H9 (cell line): Measurements from ENCODE around the gene NAGLU. TPM values are rescaled to one million over a fixed set of nuclear protein-coding genes. Genes with fewer than 3 reads are reported as not detected.

Experiments
- DNase-seq: peaks from one replicate; pipeline ENCODE4 v3.0.0-alpha.2; 2017
- H2AFZ ChIP-seq: one replicate; pipeline ENCODE4 v1.6.1; 2013; ENCODE audit warnings: mild to moderate bottlenecking, low read length, control low read depth, moderate library complexity
- H2AK5ac ChIP-seq: 2 replicates; pipeline ENCODE4 v1.6.1; 2013; ENCODE audit warnings: low read length, control low read depth, mixed read lengths; ENCODE audit not compliant: insufficient read length
- H2BK120ac ChIP-seq: one replicate; pipeline ENCODE4 v1.6.1; 2013; ENCODE audit warnings: low read depth, mild to moderate bottlenecking, low read length, control low read depth, inconsistent platforms; ENCODE audit not compliant: poor library complexity, severe bottlenecking
- H2BK12ac ChIP-seq: 2 replicates; pipeline ENCODE4 v1.6.1; 2013; ENCODE audit warnings: low read length, control low read depth, mixed read lengths, low read depth; ENCODE audit not compliant: insufficient read length
- H2BK15ac ChIP-seq: 2 replicates; pipeline ENCODE4 v1.6.1; 2013; ENCODE audit warnings: low read depth, low read length, control low read depth
- H2BK20ac ChIP-seq: one replicate; pipeline ENCODE4 v1.6.1; 2013; ENCODE audit warnings: low read depth, mild to moderate bottlenecking, low read length, control low read depth, inconsistent platforms; ENCODE audit not compliant: poor library complexity, severe bottlenecking
- H2BK5ac ChIP-seq: 2 replicates; pipeline ENCODE4 v1.6.1; 2013; ENCODE audit warnings: low read length, control low read depth, mixed read lengths; ENCODE audit not compliant: insufficient read length
- H3K14ac ChIP-seq: 2 replicates; pipeline ENCODE4 v1.6.1; 2013; ENCODE audit warnings: low read length, control low read depth; ENCODE audit not compliant: insufficient read depth
- H3K18ac ChIP-seq: 2 replicates; pipeline ENCODE4 v1.6.1; 2013; ENCODE audit warnings: low read depth, mild to moderate bottlenecking, mixed read lengths, low read length, control low read depth; ENCODE audit not compliant: insufficient read length
- H3K23ac ChIP-seq: 2 replicates; pipeline ENCODE4 v1.6.1; 2013; ENCODE audit warnings: low read length, control low read depth, mixed read lengths, low read depth; ENCODE audit not compliant: insufficient read length
- H3K23me2 ChIP-seq: 2 replicates; pipeline ENCODE4 v1.6.1; 2013; ENCODE audit warnings: low read depth, mild to moderate bottlenecking, mixed read lengths, low read length, control low read depth; ENCODE audit not compliant: insufficient read length, poor library complexity, severe bottlenecking
- H3K27ac ChIP-seq: 2 replicates; pipeline ENCODE4 v1.5.1; 2013; ENCODE audit warnings: low read length, control low read depth, mixed read lengths, low read depth; ENCODE audit not compliant: insufficient read length
- H3K27me3 ChIP-seq: 2 replicates; pipeline ENCODE4 v1.6.1; 2013; ENCODE audit warnings: low read length, control low read depth, inconsistent platforms; ENCODE audit not compliant: insufficient read depth
- H3K4ac ChIP-seq: 2 replicates; pipeline ENCODE4 v1.6.1; 2013; ENCODE audit warnings: low read depth, mild to moderate bottlenecking, control low read depth, inconsistent platforms, low read length, moderate library complexity
- H3K4me1 ChIP-seq: 2 replicates; pipeline ENCODE4 v1.6.1; 2013; ENCODE audit warnings: low read length, control low read depth, inconsistent platforms; ENCODE audit not compliant: insufficient read depth
- H3K4me2 ChIP-seq: 2 replicates; pipeline ENCODE4 v1.6.1; 2013; ENCODE audit warnings: low read length, control low read depth, mixed read lengths; ENCODE audit not compliant: insufficient read length, insufficient read depth
- H3K56ac ChIP-seq: 2 replicates; pipeline ENCODE4 v1.6.1; 2013; ENCODE audit warnings: low read depth, mild to moderate bottlenecking, mixed read lengths, low read length, control low read depth; ENCODE audit not compliant: insufficient read length
- H3K79me1 ChIP-seq: 2 replicates; pipeline ENCODE4 v1.6.1; 2013; ENCODE audit warnings: low read depth, mild to moderate bottlenecking, moderate library complexity, low read length, control low read depth, inconsistent platforms; ENCODE audit not compliant: insufficient read depth, poor library complexity, severe bottlenecking
- H3K79me2 ChIP-seq: 2 replicates; pipeline ENCODE4 v1.6.1; 2013; ENCODE audit warnings: low read length, control low read depth, inconsistent platforms; ENCODE audit not compliant: insufficient read depth
- H3K9ac ChIP-seq: 2 replicates; pipeline ENCODE4 v1.6.1; 2013; ENCODE audit warnings: low read length, control low read depth, mixed read lengths; ENCODE audit not compliant: insufficient read length; ENCODE audit errors: extremely low read depth
- H3K9me3 ChIP-seq: one replicate; pipeline ENCODE4 v1.6.1; 2013; ENCODE audit warnings: low read depth, low read length, inconsistent platforms; ENCODE audit not compliant: control insufficient read depth
- H3T11ph ChIP-seq: one replicate; pipeline ENCODE4 v1.6.1; 2013; ENCODE audit warnings: mild to moderate bottlenecking, low read length, control low read depth, inconsistent platforms
- H4K20me1 ChIP-seq: one replicate; pipeline ENCODE4 v1.6.1; 2013; ENCODE audit not compliant: control insufficient read depth, insufficient read length, insufficient read depth
- H4K5ac ChIP-seq: 2 replicates; pipeline ENCODE4 v1.6.1; 2013; ENCODE audit warnings: low read depth, mild to moderate bottlenecking, mixed read lengths, low read length, control low read depth; ENCODE audit not compliant: insufficient read length
- H4K8ac ChIP-seq: replicated peaks from 2 replicates; pipeline ENCODE4 v1.6.1; 2013; ENCODE audit warnings: low read length, control low read depth, mixed read lengths, low read depth; ENCODE audit not compliant: insufficient read length
- H4K91ac ChIP-seq: 2 replicates; pipeline ENCODE4 v1.6.1; 2013; ENCODE audit warnings: low read depth, mild to moderate bottlenecking, moderate library complexity, mixed read lengths, low read length, control low read depth; ENCODE audit not compliant: insufficient read length
- H3K27ac Mint-ChIP-seq, 3 experiments: 2 replicates in 2 of 3; 3 replicates in 1 of 3; pipeline ENCODE4 v1.8.0; 2020 to 2021; ENCODE audit warnings: mixed read lengths in 3 of 3, mild to moderate bottlenecking in 1 of 3, moderate library complexity in 1 of 3
- H3K27me3 Mint-ChIP-seq: 2 replicates; pipeline ENCODE4 v1.8.0; 2021; ENCODE audit warnings: low read depth, mild to moderate bottlenecking, moderate library complexity, mixed read lengths
- H3K36me3 Mint-ChIP-seq, 3 experiments: 2 replicates in 2 of 3; 3 replicates in 1 of 3; pipeline ENCODE4 v1.8.0; 2020 to 2021; ENCODE audit warnings: low read depth in 3 of 3, mixed read lengths in 3 of 3; ENCODE audit not compliant: insufficient read depth in 1 of 3
- H3K4me1 Mint-ChIP-seq, 2 experiments: 2 replicates each; pipeline ENCODE4 v1.8.0; 2020; ENCODE audit warnings: mixed read lengths in 2 of 2
- H3K4me3 Mint-ChIP-seq, 2 experiments: 2 replicates in 1 of 2; 3 replicates in 1 of 2; pipeline ENCODE4 v1.8.0; 2020 to 2021; ENCODE audit warnings: mild to moderate bottlenecking in 2 of 2, mixed read lengths in 2 of 2, moderate library complexity in 1 of 2
- H3K9me3 Mint-ChIP-seq, 2 experiments: 2 replicates in 1 of 2; 3 replicates in 1 of 2; pipeline ENCODE4 v1.8.0; 2020; ENCODE audit warnings: mild to moderate bottlenecking in 2 of 2, mixed read lengths in 2 of 2, moderate library complexity in 1 of 2
- CTCF ChIP-seq: fragments of 200-600 bp; sonication (generic); conservative IDR thresholded peaks from 3 replicates; pipeline ENCODE4 v1.8.0; 2021; ENCODE audit warnings: antibody characterized with exemption, mild to moderate bottlenecking
- WGBS: extraction: QIAGEN DNeasy Blood & Tissue Kit; methylation state at CpG from one replicate; pipeline ENCODE4 v1.1.7; 2013; ENCODE audit warnings: missing lambda C conversion rate, low lambda C conversion rate, mixed read lengths; ENCODE audit not compliant: insufficient read length; ENCODE audit errors: extremely low coverage; 5-methylcytosine and 5-hydroxymethylcytosine counted together
- total RNA-seq: library from RNA; stranded (reverse); gene quantifications from 2 replicates; pipeline ENCODE4 v1.2.1, GENCODE V29; 2021

NAGLU gene
- total RNA-seq, 1 experiment from 2014 or later: 23.5 TPM

GRCh38 chr17:42564815-42565522 lies 28.9 kb downstream of the NAGLU start:
- H3K4me1 Mint-ChIP-seq: peaks cover 17 to 25% of the 10 kb centered on the region in 2 experiments
- Histone ChIP-seq H3K79me2 (peaks cover 7% of the 10 kb centered on the region; the same call in 1 of the 2 replicates), H3K18ac (no peak overlapping the region), H2AFZ (no peak overlapping the region), H3K23ac (no peak overlapping the region), H2BK15ac (no peak overlapping the region), H2BK12ac (no peak overlapping the region), H3K79me1 (peaks cover 4% of the 10 kb centered on the region), H4K91ac (no peak overlapping the region), H3K9me3 (no peaks in the 10 kb centered on the region), H3K4me1 (peaks cover 2% of the 10 kb centered on the region; the same call in 1 of the 2 replicates), H3K27ac (no peak overlapping the region), H3K27me3 (no peaks in the 10 kb centered on the region), H4K8ac (no peak overlapping the region), H2AK5ac (no peak overlapping the region), H3T11ph (no peak overlapping the region), H4K5ac (no peak overlapping the region), H4K20me1 (no peaks in the 10 kb centered on the region), H3K4me2 (no peak overlapping the region), H3K4ac (no peak overlapping the region), H3K14ac (no peak overlapping the region), H2BK5ac (no peak overlapping the region), H3K9ac (no peak overlapping the region), H3K56ac (no peak overlapping the region), H3K23me2 (peaks cover 16% of the 10 kb centered on the region), H2BK120ac (no peak overlapping the region), H2BK20ac (no peak overlapping the region)
- no peak for DNase-seq
- H3K9me3 Mint-ChIP-seq: no peaks in the 10 kb centered on the region
- WGBS: no CpG with 5 or more reads among the region's 15 CpGs
- H3K4me3 Mint-ChIP-seq: peak overlapping the region in 1 of 2 experiments; percentile 5; a peak in 2 of 5 replicates
- H3K36me3 Mint-ChIP-seq: peaks cover 15 to 48% (median 40%) of the 10 kb centered on the region in 3 experiments
- H3K27ac Mint-ChIP-seq: no peak overlapping the region
- no peak for TF ChIP-seq CTCF
- no peaks in the 10 kb centered on the region for H3K27me3 Mint-ChIP-seq
